Gastrocnemius medialis (tissue), 4 donors: ENCODE data around the gene AMPH. TPM values are rescaled to one million over a fixed set of nuclear protein-coding genes. Genes with fewer than 3 reads are reported as not detected.

Experiments used
- ATAC-seq, 2 donors: fragments of 150-250 bp; one replicate each; pipeline ENCODE4 v1.9.1; 2016
- DNase-seq, 2 donors: peaks; one replicate each; pipeline ENCODE4 v3.0.0-alpha.2; 2019
- H3K27ac ChIP-seq, 4 donors: fragments of 200-600 bp; sonication (generic); 1 replicate in 1 of 4; 2 replicates in 3 of 4; pipeline ENCODE4 v1.5.1; 2016 to 2018; ENCODE audit warnings: mild to moderate bottlenecking in 2 of 4, moderate library complexity in 1 of 4
- H3K27me3 ChIP-seq, 3 donors: fragments of 200-600 bp; sonication (generic) in 2 of 3; 1 replicate in 1 of 3; 2 replicates in 2 of 3; pipeline versions ENCODE4 v1.5.1 to v1.6.0; 2016 to 2019; ENCODE audit warnings: mild to moderate bottlenecking in 1 of 3, moderate library complexity in 1 of 3
- H3K36me3 ChIP-seq, 2 donors: fragments of 200-600 bp; sonication (generic) in 1 of 2; one replicate each; pipeline ENCODE4 v1.5.1; 2017 to 2018
- H3K4me1 ChIP-seq, 2 donors: fragments of 200-600 bp; sonication (generic) in 1 of 2; one replicate each; pipeline ENCODE4 v1.5.1; 2016 to 2017; ENCODE audit warnings: mild to moderate bottlenecking in 2 of 2
- H3K4me3 ChIP-seq, 4 donors: fragments of 200-600 bp; sonication (generic) in 3 of 4; 1 replicate in 1 of 4; 2 replicates in 3 of 4; pipeline ENCODE4 v1.5.1; 2016 to 2019; ENCODE audit warnings: mild to moderate bottlenecking in 2 of 4
- H3K9me3 ChIP-seq, 3 donors: fragments of 200-600 bp; sonication (generic) in 2 of 3; 1 replicate in 1 of 3; 2 replicates in 2 of 3; pipeline ENCODE4 v1.5.1; 2016 to 2019
- CTCF ChIP-seq, 5 experiments: fragments of 450-650 bp in 3 of 5; fragments of 200-600 bp in 2 of 5; sonication (generic) in 2 of 5; IDR thresholded peaks in 4 of 5; conservative IDR thresholded peaks in 1 of 5; 1 replicate in 4 of 5; 2 replicates in 1 of 5; pipeline ENCODE4 v1.5.1; 2016 to 2019; ENCODE audit warnings: antibody characterized with exemption in 5 of 5, mild to moderate bottlenecking in 3 of 5, moderate library complexity in 3 of 5
- POLR2A ChIP-seq, 2 donors: fragments of 450-650 bp; IDR thresholded peaks; one replicate each; pipeline ENCODE4 v1.6.1; 2017; ENCODE audit warnings: antibody characterized with exemption in 2 of 2, mild to moderate bottlenecking in 2 of 2, moderate library complexity in 2 of 2
- in situ Hi-C, 4 donors: fragments of 200-750 bp; cut with MboI; loops; one replicate each; pipeline versions ENCODE4 v1.15.0 to v1.8.0; 2017; ENCODE audit warnings: low sequenced_read_pairs in 4 of 4
- intact Hi-C: fragments of 100-400 bp; cut with DNase I; formaldehyde crosslinking; loops from one replicate; pipeline ENCODE4 v1.15.1; 2023; ENCODE audit warnings: low total_unique reads
- total RNA-seq, 4 donors: library from RNA; depleted of rRNA; stranded (reverse); fragments of >200 nt; gene quantifications; one replicate each; pipeline versions ENCODE4 v1.1.0 to v1.2.3, GENCODE V29; 2016

The AMPH gene
- total RNA-seq, 4 donors from 2014 or later = 1.8 to 8.3 (median 5.2) TPM

DNA sequence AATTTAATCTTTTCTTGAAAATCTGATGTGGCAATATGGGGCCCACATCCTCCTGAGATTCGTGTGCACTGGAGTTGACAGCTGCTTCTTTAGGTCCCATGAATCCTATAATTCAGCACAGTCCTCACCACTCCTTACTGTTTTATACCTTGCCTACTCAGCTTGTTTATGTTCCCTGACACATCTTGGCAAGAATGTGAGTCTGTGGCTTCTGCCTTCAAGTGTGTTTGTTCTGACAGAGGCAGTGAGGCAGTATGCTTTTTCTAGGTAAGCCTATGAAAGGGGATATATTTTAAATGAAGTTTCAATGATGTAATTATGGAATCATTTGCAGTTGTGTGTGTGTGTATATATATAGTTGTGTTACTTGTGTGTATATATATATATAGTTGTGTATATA lies 106.4 kb downstream of the AMPH start:
- Histone ChIP-seq H3K4me3 (no peak overlapping the region), H3K9me3 (no peaks in the 10 kb centered on the region), H3K27ac (no peak overlapping the region), H3K36me3 (no peaks in the 10 kb centered on the region), H3K4me1 (no peaks in the 10 kb centered on the region), H3K27me3 (no peaks in the 10 kb centered on the region)
- DNase-seq = no peak
- intact Hi-C loops = no loop called here
- in situ Hi-C loops = no loop called here
- no peak for TF ChIP-seq CTCF (IDR thresholded peaks at IDR 0.05 in 4 of 5, conservative IDR thresholded peaks at IDR 0.05 in 1 of 5)
- TF ChIP-seq POLR2A (IDR thresholded peaks at IDR 0.05) = no peak
- no peak for ATAC-seq

- intact Hi-C loops (no loop called here), in situ Hi-C loops (no loop called here)
- Histone ChIP-seq H3K4me1 (no peaks in the 10 kb centered on the region), H3K27me3 (no peaks in the 10 kb centered on the region), H3K27ac (no peak overlapping the region), H3K4me3 (no peak overlapping the region), H3K9me3 (no peaks in the 10 kb centered on the region), H3K36me3 (no peaks in the 10 kb centered on the region)
- ATAC-seq = no peak
- TF ChIP-seq POLR2A (IDR thresholded peaks at IDR 0.05) = no peak
- TF ChIP-seq CTCF (IDR thresholded peaks at IDR 0.05 in 4 of 5, conservative IDR thresholded peaks at IDR 0.05 in 1 of 5) = no peak
- no peak for DNase-seq
These were observed 110.4 kb downstream of the AMPH start for GRCh38 chr7:38520741-38521140.

GRCh38 chr7:38518541-38518940 lies 112.6 kb downstream of the AMPH start:
- ATAC-seq (no peak), DNase-seq (no peak)
- Histone ChIP-seq H3K9me3 (no peaks in the 10 kb centered on the region), H3K36me3 (no peaks in the 10 kb centered on the region), H3K27me3 (no peaks in the 10 kb centered on the region), H3K4me3 (no peak overlapping the region), H3K4me1 (no peaks in the 10 kb centered on the region), H3K27ac (no peak overlapping the region)
- TF ChIP-seq CTCF (IDR thresholded peaks at IDR 0.05 in 4 of 5, conservative IDR thresholded peaks at IDR 0.05 in 1 of 5) (no peak), POLR2A (IDR thresholded peaks at IDR 0.05) (no peak)
- in situ Hi-C loops (no loop called here), intact Hi-C loops (no loop called here)

DNA sequence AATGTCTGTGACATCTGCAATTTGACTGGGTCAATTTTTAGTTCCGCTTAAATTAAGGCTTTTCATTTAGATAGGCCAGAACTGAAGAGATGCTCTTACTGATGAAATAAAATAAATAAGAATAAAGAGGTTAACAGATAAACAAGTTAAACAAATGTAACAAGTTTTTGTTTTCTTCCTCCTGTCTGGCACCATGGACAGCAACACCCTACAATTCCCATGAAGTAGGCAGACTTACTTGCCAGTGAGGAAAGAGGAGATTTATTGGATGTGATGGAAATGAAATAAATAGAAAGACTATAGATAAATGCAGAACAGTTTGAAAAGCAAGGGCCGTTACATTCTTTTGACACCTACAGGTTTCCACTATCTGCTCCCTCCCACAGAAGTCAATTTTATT lies 118.5 kb downstream of the AMPH start:
- Histone ChIP-seq H3K36me3 (no peaks in the 10 kb centered on the region), H3K9me3 (no peaks in the 10 kb centered on the region), H3K27ac (no peak overlapping the region), H3K27me3 (no peaks in the 10 kb centered on the region), H3K4me1 (no peaks in the 10 kb centered on the region), H3K4me3 (no peak overlapping the region)
- intact Hi-C loops (no loop called here), in situ Hi-C loops (no loop called here)
- DNase-seq = no peak
- TF ChIP-seq POLR2A (IDR thresholded peaks at IDR 0.05) (no peak), CTCF (IDR thresholded peaks at IDR 0.05 in 4 of 5, conservative IDR thresholded peaks at IDR 0.05 in 1 of 5) (no peak)
- ATAC-seq = no peak

DNA sequence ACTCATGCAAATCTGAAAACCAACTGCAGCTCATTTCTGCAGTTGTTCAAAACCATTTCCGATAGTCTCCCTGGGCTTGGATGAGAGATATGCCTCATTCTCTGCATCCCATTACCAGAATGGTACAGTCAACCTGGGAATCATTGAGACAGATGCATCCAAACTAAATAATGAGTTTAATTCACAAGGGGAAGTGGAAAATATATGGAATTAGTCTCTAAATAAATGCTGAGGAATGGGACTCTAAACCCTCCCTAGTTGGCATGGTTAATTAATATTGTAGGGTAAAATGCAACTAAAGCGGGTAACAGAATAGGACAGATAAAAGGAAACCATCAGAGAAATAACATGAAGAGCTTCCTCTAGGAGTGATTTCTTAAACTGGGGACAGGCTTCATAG lies 118.9 kb downstream of the AMPH start:
- in situ Hi-C loops = no loop called here
- H3K27me3 ChIP-seq = no peaks in the 10 kb centered on the region
- ATAC-seq (no peak), DNase-seq (no peak)
- H3K4me3 ChIP-seq = no peak overlapping the region
- no peaks in the 10 kb centered on the region for H3K4me1 ChIP-seq
- TF ChIP-seq POLR2A (IDR thresholded peaks at IDR 0.05) = no peak
- no peak for TF ChIP-seq CTCF (IDR thresholded peaks at IDR 0.05 in 4 of 5, conservative IDR thresholded peaks at IDR 0.05 in 1 of 5)
- intact Hi-C loops = no loop called here
- H3K27ac ChIP-seq = no peak overlapping the region
- no peaks in the 10 kb centered on the region for H3K36me3 ChIP-seq
- no peaks in the 10 kb centered on the region for H3K9me3 ChIP-seq
